Upper lobe of left lung (tissue), 6 donors: ENCODE measurements around the gene ANKRD17. TPM values are rescaled to one million over a fixed set of nuclear protein-coding genes. Genes with fewer than 3 reads are reported as not detected.
"Not testable (repeated sequence)": the region's sequence is repeated elsewhere in the genome, so short reads cannot be mapped to it uniquely, and the experiment has no call there.

ENCODE experiments used
- ATAC-seq, 2 donors: fragments of 200-7000 bp; cut with Tn5 transposase; one replicate each; pipeline ENCODE4 v1.9.1; 2022; ENCODE audit warnings: mild to moderate bottlenecking in 2 of 2, moderate library complexity in 2 of 2; ENCODE audit not compliant: low FRiP score in 2 of 2
- DNase-seq, 2 donors: peaks; one replicate each; pipeline ENCODE4 v3.0.0-alpha.2; 2019 to 2020
- H3K27ac ChIP-seq, 4 donors: fragments of 200-600 bp; sonication (generic); one replicate each; pipeline ENCODE4 v1.5.1; 2016 to 2019
- H3K27me3 ChIP-seq, 4 donors: fragments of 200-600 bp; sonication (generic); one replicate each; pipeline ENCODE4 v1.5.1; 2017 to 2019
- H3K36me3 ChIP-seq, 4 donors: fragments of 200-600 bp; sonication (generic); one replicate each; pipeline ENCODE4 v1.5.1; 2016 to 2019
- H3K4me1 ChIP-seq, 4 donors: fragments of 200-600 bp; sonication (generic); one replicate each; pipeline ENCODE4 v1.5.1; 2018 to 2019
- H3K4me3 ChIP-seq, 4 donors: fragments of 200-600 bp; sonication (generic); one replicate each; pipeline ENCODE4 v1.5.1; 2017 to 2019; ENCODE audit warnings: mild to moderate bottlenecking in 2 of 4, moderate library complexity in 1 of 4
- H3K9me3 ChIP-seq, 4 donors: fragments of 200-600 bp; sonication (generic); one replicate each; pipeline ENCODE4 v1.5.1; 2018 to 2019
- EP300 ChIP-seq, 4 donors: sonication (generic); formaldehyde crosslinking; IDR thresholded peaks; one replicate each; pipeline ENCODE4 v1.5.1; 2017; ENCODE audit warnings: antibody characterized with exemption in 4 of 4, control low read depth in 2 of 4
- POLR2A ChIP-seq, 4 donors: fragments of 450-650 bp; IDR thresholded peaks; one replicate each; pipeline ENCODE4 v1.5.1; 2016 to 2017; ENCODE audit warnings: antibody characterized with exemption in 4 of 4, mild to moderate bottlenecking in 2 of 4
- POLR2AphosphoS5 ChIP-seq, 2 donors: sonication (generic); formaldehyde crosslinking; IDR thresholded peaks; one replicate each; pipeline ENCODE4 v1.5.1; 2017; ENCODE audit warnings: antibody characterized with exemption in 2 of 2
- WGBS, 2 donors: methylation state at CpG; one replicate each; pipeline ENCODE4 v1.1.5; 2017 to 2018; 5-methylcytosine and 5-hydroxymethylcytosine counted together
- total RNA-seq, 6 donors: library from RNA; depleted of rRNA in 4 of 6; stranded (reverse); fragments of >200 nt in 4 of 6; gene quantifications; one replicate each; pipeline versions ENCODE4 v1.1.0 to v1.2.1, GENCODE V29; 2016 to 2021
- TF ChIP-seq, protein P1 (sequence below), 6 experiments: fragments of 450-650 bp in 4 of 6; fragments of 200-600 bp in 2 of 6; sonication (generic) in 2 of 6; IDR thresholded peaks; one replicate each; pipeline ENCODE4 v1.5.1; 2016 to 2019; ENCODE audit warnings: antibody characterized with exemption in 6 of 6
- donor health status: DM: no; HTN: no; CAD: no; lungs with moderate emphysema.
- donor health status: DM: no; HTN: yes; CAD: no; lungs with severe emphysema.

The ANKRD17 gene
- total RNA-seq, 6 donors from 2014 or later, result 49.7 to 103 (median 61.2) TPM

DNA sequence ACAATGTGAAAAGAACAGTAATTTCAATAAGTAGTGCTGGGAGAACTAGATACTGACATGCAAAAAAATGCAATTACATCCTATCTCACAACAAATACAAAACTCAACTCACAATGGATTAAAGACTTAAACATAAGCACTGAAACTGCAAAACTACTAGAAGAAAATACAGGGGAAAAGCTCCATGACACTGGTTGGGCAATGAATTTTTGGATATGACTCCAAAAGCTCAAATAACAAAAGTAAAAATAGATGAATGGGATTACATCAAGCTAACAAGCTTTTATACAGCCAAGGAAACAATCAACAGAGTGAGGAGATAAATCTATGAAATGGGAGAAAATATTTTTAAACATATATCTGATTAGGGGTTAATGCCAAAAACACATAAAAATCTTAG is 53.1 kb downstream of the ANKRD17 start:
- DNase-seq, result no peak
- Histone ChIP-seq H3K4me1 (peaks cover 0 to 6% (median under 1%) of the 10 kb centered on the region in 4 donors), H3K9me3 (no peaks in the 10 kb centered on the region), H3K27me3 (no peaks in the 10 kb centered on the region), H3K27ac (no peak overlapping the region), H3K4me3 (no peak overlapping the region), H3K36me3 (no peaks in the 10 kb centered on the region)
- ATAC-seq, result no peak
- no peak for TF ChIP-seq POLR2A (IDR thresholded peaks at IDR 0.05)
- no peak for TF ChIP-seq POLR2AphosphoS5 (IDR thresholded peaks at IDR 0.05)
- TF ChIP-seq, protein P1, sequence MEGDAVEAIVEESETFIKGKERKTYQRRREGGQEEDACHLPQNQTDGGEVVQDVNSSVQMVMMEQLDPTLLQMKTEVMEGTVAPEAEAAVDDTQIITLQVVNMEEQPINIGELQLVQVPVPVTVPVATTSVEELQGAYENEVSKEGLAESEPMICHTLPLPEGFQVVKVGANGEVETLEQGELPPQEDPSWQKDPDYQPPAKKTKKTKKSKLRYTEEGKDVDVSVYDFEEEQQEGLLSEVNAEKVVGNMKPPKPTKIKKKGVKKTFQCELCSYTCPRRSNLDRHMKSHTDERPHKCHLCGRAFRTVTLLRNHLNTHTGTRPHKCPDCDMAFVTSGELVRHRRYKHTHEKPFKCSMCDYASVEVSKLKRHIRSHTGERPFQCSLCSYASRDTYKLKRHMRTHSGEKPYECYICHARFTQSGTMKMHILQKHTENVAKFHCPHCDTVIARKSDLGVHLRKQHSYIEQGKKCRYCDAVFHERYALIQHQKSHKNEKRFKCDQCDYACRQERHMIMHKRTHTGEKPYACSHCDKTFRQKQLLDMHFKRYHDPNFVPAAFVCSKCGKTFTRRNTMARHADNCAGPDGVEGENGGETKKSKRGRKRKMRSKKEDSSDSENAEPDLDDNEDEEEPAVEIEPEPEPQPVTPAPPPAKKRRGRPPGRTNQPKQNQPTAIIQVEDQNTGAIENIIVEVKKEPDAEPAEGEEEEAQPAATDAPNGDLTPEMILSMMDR (IDR thresholded peaks at IDR 0.05), result no peak
- no peak for TF ChIP-seq EP300 (IDR thresholded peaks at IDR 0.05)

GRCh38 chr4:73203976-73204375 is 54.6 kb downstream of the ANKRD17 start:
- not testable (repeated sequence) for H3K9me3 ChIP-seq, DNase-seq, H3K4me3 ChIP-seq, H3K27me3 ChIP-seq, ATAC-seq, H3K27ac ChIP-seq, H3K36me3 ChIP-seq, H3K4me1 ChIP-seq
- WGBS, 2 donors, result 98 to 99% methylated on average over 18 of the region's 18 CpGs

- ATAC-seq (no peak), DNase-seq (no peak)
- no peaks in the 10 kb centered on the region for H3K27me3 ChIP-seq
- peaks cover 0 to 20% (median 9%) of the 10 kb centered on the region in 4 donors for H3K4me1 ChIP-seq
- WGBS, 2 donors, result 83 to 97% methylated on average over 1 of the region's 1 CpG
- TF ChIP-seq, protein P1 (IDR thresholded peaks at IDR 0.05), result no peak
- TF ChIP-seq EP300 (IDR thresholded peaks at IDR 0.05), result no peak
- TF ChIP-seq POLR2A (IDR thresholded peaks at IDR 0.05), result no peak
- TF ChIP-seq POLR2AphosphoS5 (IDR thresholded peaks at IDR 0.05), result no peak
- no peaks in the 10 kb centered on the region for H3K36me3 ChIP-seq
- H3K4me3 ChIP-seq, result no peak overlapping the region
- H3K27ac ChIP-seq, result no peak overlapping the region
- H3K9me3 ChIP-seq, result no peaks in the 10 kb centered on the region
Observed at GRCh38 chr4:73197220-73197619, 61.4 kb downstream of the ANKRD17 start.

GRCh38 chr4:73194064-73194463 is 64.5 kb downstream of the ANKRD17 start:
- TF ChIP-seq, protein P1 (IDR thresholded peaks at IDR 0.05), result no peak
- TF ChIP-seq POLR2AphosphoS5 (IDR thresholded peaks at IDR 0.05) (no peak), POLR2A (IDR thresholded peaks at IDR 0.05) (no peak), EP300 (IDR thresholded peaks at IDR 0.05) (no peak)
- Histone ChIP-seq H3K9me3 (no peaks in the 10 kb centered on the region), H3K27me3 (no peaks in the 10 kb centered on the region), H3K27ac (no peak overlapping the region), H3K36me3 (no peaks in the 10 kb centered on the region), H3K4me1 (peaks cover 0 to 15% (median 8%) of the 10 kb centered on the region in 4 donors), H3K4me3 (no peak overlapping the region)
- DNase-seq (no peak), ATAC-seq (no peak)
- WGBS, 2 donors, result 80 to 89% methylated on average over 2 of the region's 2 CpGs

- 85 to 92% methylated on average over 4 of the region's 4 CpGs for WGBS, 2 donors
- Histone ChIP-seq H3K27me3 (no peaks in the 10 kb centered on the region), H3K27ac (no peak overlapping the region), H3K4me1 (peaks cover 0 to 15% (median 6%) of the 10 kb centered on the region in 4 donors), H3K36me3 (no peaks in the 10 kb centered on the region), H3K4me3 (no peak overlapping the region), H3K9me3 (no peaks in the 10 kb centered on the region)
- no peak for ATAC-seq
- DNase-seq, result no peak
- TF ChIP-seq, protein P1 (IDR thresholded peaks at IDR 0.05), result no peak
- TF ChIP-seq POLR2AphosphoS5 (IDR thresholded peaks at IDR 0.05) (no peak), EP300 (IDR thresholded peaks at IDR 0.05) (no peak), POLR2A (IDR thresholded peaks at IDR 0.05) (no peak)
Observed at GRCh38 chr4:73193659-73194058, 64.9 kb downstream of the ANKRD17 start.
